GM18873 (cell line): ENCODE measurements around the gene DLK1.

ENCODE experiments used
- ATAC-seq: cut with Tn5 transposase; IDR thresholded peaks from one replicate; pipeline ENCODE4 v1.9.1; 2021; ENCODE audit warnings: mild to moderate bottlenecking, moderate library complexity, moderate number of reproducible peaks; ENCODE audit not compliant: unreplicated experiment, low FRiP score

Gene DLK1

DNA sequence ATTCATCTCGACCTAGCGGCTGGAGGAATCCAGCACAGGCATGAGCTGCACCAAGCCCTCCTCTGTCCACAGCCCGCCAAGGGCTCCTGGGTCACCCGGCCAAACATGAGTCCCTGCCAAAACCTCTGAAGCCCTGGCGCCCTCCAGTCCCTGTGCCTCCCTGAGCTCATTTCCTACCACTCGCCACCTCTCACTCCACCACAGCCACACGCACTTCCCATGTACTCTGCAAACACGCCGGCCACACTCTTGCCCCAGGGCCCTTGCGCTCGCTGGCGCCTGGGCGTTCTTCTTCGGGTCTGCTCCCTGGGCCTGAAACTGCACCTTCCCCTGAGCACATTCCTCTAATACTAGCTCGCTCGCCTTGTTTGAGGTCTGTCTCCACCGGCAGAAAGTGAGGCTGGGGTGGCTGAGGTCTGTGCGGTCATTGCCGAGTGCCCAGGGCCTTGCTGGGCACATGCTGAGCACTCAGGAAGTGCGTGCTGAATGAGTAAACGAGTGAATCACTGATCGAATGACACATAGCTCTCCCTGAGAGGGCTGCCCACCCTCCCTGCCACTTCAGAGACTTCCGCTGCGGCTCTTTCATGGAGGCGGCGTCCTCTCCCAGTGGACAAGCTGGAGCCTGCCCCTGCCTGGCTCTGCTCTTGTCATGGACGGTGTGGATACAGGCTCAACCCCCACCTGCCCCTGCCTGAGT, 33.7 kb upstream of the DLK1 start:
- ATAC-seq = no peak

DNA sequence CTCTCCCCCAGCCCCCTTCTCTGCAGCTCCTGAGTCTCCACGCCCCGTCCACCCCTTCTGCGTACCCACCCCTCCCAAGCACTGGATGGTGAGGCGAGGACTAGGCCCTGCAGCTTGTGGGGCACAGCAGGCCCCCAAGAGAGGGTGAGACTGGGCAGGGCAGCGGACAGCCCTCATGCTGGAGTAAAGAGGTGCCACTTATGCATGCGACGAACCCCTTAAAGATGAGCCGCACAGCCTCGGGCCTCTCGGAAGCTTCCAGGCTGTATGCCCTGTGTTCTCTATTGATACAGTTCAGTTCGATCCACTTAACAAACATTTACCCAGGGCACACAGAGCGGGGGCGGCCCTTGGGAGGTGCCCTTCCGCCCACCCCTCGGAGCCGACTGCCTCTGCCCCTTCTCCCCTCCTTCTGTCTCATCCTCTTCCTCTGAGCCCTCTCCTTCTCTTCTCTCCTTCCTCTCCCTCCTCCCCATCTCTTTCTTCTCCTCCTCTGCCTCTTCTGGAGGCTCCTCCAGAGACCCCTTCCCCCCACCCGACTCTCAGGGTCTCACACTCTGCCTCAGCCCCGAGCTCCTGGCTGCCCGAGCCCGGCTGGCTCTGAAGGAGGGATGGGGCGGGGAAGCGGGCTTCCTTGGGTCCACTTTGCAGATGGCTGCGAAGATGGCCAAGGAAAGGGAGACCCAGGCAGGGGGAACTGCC, 32.7 kb upstream of the DLK1 start:
- ATAC-seq = no peak

- no peak for ATAC-seq
These were observed 31.9 kb upstream of the DLK1 start for GRCh38 chr14:100694579-100695422.

- no peak for ATAC-seq
These were observed 31.3 kb upstream of the DLK1 start for GRCh38 chr14:100695423-100695738.

DNA sequence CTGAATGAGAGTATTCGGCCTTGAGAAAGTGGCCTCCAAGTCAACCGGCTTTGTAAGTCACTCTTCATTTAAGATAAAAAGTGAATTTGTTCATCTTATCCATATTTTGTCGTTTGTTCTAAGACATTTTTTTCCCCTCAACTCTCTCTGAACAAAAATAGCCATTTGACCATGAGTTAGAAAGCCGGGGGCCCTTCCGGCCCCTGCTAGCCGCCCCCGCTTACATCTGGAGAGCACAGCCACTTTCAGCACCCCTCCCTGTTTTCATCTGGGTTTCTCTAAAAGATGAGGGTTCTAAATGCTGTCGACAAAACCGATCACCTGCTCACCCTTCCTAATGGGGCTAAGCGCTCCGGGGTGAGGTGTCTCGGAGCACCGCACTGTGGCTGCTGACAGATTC, 30.7 kb upstream of the DLK1 start:
- ATAC-seq = no peak

DNA sequence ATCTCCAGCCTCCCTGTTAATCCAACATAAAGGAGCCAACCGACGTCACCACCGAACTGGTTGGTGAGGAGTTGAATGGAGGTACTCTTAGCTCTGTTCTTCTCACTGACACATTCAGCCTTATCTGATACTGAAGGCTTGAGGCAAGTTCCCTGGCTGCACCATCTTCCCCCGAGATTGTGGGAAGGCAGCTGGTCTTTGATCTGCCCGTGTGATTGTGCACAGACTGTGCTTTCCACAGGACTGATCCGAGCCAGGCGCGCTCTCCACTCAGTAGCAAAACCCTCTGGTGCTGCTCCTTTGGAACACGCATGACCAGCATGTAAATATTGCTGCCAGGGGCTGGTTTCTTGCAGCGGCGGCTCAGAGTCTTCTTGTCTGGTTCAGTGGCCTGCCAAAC, 30.1 kb upstream of the DLK1 start:
- no peak for ATAC-seq

GRCh38 chr14:100698066-100698465, 28.6 kb upstream of the DLK1 start:
- no peak for ATAC-seq

DNA sequence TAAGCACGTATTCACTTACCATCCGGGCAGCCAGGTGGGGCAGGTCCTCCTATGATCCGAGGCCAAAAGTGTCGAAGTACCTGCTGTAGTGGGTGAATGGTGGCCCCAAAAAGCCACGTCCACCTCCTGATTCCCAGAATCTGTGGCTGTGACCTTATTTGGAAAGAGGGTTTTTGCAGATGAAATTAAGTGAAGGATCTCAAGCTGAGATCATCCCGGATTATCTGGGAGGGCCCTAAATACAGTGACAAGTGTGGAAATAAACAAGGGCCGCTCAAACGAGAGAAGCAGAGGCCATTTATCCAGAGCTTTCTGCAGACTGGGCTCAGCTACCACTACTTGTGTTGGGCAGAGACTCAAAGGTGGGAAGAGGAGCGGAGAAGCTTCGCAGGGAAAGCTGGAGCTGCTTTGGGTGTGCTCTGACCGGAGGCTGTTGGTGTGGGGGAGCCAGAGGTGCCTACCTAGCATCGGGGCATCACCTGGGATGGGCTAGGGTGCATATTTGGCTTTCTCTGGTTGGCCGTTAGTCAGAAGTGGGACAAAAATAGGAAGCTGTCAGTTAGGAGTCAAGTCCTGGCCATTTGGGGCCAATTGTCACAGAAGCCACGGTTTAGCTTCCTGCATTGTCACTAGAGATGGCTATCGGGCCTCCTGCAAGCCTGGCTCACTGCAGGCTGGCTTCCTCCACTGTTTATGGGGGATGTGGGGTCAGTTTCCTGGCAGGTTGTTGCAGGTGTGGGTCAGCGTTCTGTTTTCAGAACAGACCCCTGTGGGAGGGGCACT, 27.8 kb upstream of the DLK1 start:
- ATAC-seq = no peak

- no peak for ATAC-seq
These were observed 25.4 kb upstream of the DLK1 start for GRCh38 chr14:100701314-100701713.

DNA sequence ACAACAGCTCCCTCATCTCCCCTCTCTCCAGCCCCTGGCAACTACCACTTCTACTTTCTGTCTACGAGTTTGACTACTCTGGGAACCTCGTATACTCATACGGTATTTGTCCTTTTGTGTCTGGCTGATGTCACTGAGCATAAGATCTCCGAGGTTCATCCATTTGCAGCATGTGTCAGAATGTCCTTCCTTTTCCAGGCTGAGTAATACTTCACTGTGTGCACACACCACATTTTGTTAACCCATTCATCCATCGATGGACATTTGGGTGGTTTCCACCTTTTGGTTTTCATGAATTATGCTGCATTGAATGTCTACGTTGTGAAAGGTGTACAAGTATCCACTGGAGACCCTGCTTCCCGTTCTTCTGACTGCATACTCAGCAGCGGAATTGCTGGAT, 24.1 kb upstream of the DLK1 start:
- no peak for ATAC-seq

- ATAC-seq = no peak
These were observed 23.1 kb upstream of the DLK1 start for GRCh38 chr14:100703386-100704220.

GRCh38 chr14:100706200-100706599, 20.5 kb upstream of the DLK1 start:
- ATAC-seq = no peak

- ATAC-seq = no peak
These were observed 19.8 kb upstream of the DLK1 start for GRCh38 chr14:100706860-100707259.

- no peak for ATAC-seq
These were observed 18.0 kb upstream of the DLK1 start for GRCh38 chr14:100708425-100709288.

GRCh38 chr14:100709289-100710284, 17.1 kb upstream of the DLK1 start:
- no peak for ATAC-seq

GRCh38 chr14:100710391-100710790, 16.3 kb upstream of the DLK1 start:
- no peak for ATAC-seq

GRCh38 chr14:100710826-100711462, 15.7 kb upstream of the DLK1 start:
- ATAC-seq = no peak
